Measurements from ENCODE around the gene KLHDC4. TPM values are rescaled to one million over a fixed set of nuclear protein-coding genes. Genes with fewer than 3 reads are reported as not detected.

KLHDC4 gene
- total RNA-seq, 1 experiment from 2014 or later, result 76.2 TPM

- Histone ChIP-seq H3K18ac (ENCODE audit: insufficient read length, low read depth, low read length) (no peak overlapping the region), H3K56ac (ENCODE audit: insufficient read length, low read depth, low read length) (no peak overlapping the region), H2BK5ac (ENCODE audit: insufficient read length, low read length) (no peak overlapping the region), H3K27ac (ENCODE audit: insufficient read length, low read depth, low read length) (no peak overlapping the region), H2BK15ac (ENCODE audit: low read depth, low read length) (no peak overlapping the region), H3K4me1 (ENCODE audit: insufficient read depth, low read length) (no peaks in the 10 kb centered on the region), H3T11ph (ENCODE audit: low read length) (no peak overlapping the region), H3K4ac (ENCODE audit: low read depth, low read length) (no peak overlapping the region), H3K27me3 (ENCODE audit: insufficient read depth, low read length) (no peaks in the 10 kb centered on the region), H3K9ac (ENCODE audit: extremely low read depth, insufficient read length, low read length) (no peak overlapping the region), H2BK12ac (ENCODE audit: insufficient read length, low read depth, low read length) (no peak overlapping the region), H3K23ac (ENCODE audit: insufficient read length, low read depth, low read length) (no peak overlapping the region), H4K5ac (ENCODE audit: insufficient read length, low read depth, low read length) (no peak overlapping the region), H3K9me3 (ENCODE audit: control insufficient read depth, low read depth, low read length) (no peaks in the 10 kb centered on the region), H3K79me1 (ENCODE audit: insufficient read depth, low read depth, low read length, poor library complexity, severe bottlenecking) (no peaks in the 10 kb centered on the region), H3K23me2 (ENCODE audit: insufficient read length, low read depth, low read length, poor library complexity, severe bottlenecking) (no peaks in the 10 kb centered on the region), H2AK5ac (ENCODE audit: insufficient read length, low read length) (no peak overlapping the region), H4K8ac (replicated peaks; ENCODE audit: insufficient read length, low read depth, low read length) (no peak overlapping the region), H4K91ac (ENCODE audit: insufficient read length, low read depth, low read length) (no peak overlapping the region), H3K14ac (ENCODE audit: insufficient read depth, low read length) (no peak overlapping the region), H3K4me2 (ENCODE audit: insufficient read depth, insufficient read length, low read length) (no peak overlapping the region), H2BK20ac (ENCODE audit: low read depth, low read length, poor library complexity, severe bottlenecking) (no peak overlapping the region), H4K20me1 (ENCODE audit: control insufficient read depth, insufficient read depth, insufficient read length) (no peaks in the 10 kb centered on the region), H3K79me2 (ENCODE audit: insufficient read depth, low read length) (no peaks in the 10 kb centered on the region), H2AFZ (ENCODE audit: low read length) (no peak overlapping the region), H2BK120ac (ENCODE audit: low read depth, low read length, poor library complexity, severe bottlenecking) (no peak overlapping the region)
- H3K36me3 Mint-ChIP-seq (ENCODE audit: insufficient read depth in 1 of 3, low read depth in 3 of 3), result peaks cover 32 to 67% (median 60%) of the 10 kb centered on the region in 3 experiments
- H3K27me3 Mint-ChIP-seq (ENCODE audit: low read depth), result no peaks in the 10 kb centered on the region; the same call in 1 of the 2 replicates
- no peaks in the 10 kb centered on the region for H3K4me1 Mint-ChIP-seq
- peaks cover 3 to 4% of the 10 kb centered on the region in 2 experiments; a peak in 3 of 5 replicates for H3K9me3 Mint-ChIP-seq
- no peak for DNase-seq
- no CpG with 5 or more reads among the region's 12 CpGs for WGBS (ENCODE audit: extremely low coverage, insufficient read length, low lambda C conversion rate)
- TF ChIP-seq CTCF (conservative IDR thresholded peaks at IDR 0.05), result no peak
- H3K27ac Mint-ChIP-seq, result peak overlapping the region in 1 of 3 experiments; percentile 87; a peak in 3 of 7 replicates
- no peak overlapping the region for H3K4me3 Mint-ChIP-seq
These were observed 50.1 kb downstream of the KLHDC4 start for GRCh38 chr16:87715658-87716057.

Data from H9 (cell line).